ENCODE results near the gene APLNR. TPM values are rescaled to one million over a fixed set of nuclear protein-coding genes. Genes with fewer than 3 reads are reported as not detected.

APLNR gene
- total RNA-seq, 1 experiment from 2014 or later: 0.66 TPM

DNA sequence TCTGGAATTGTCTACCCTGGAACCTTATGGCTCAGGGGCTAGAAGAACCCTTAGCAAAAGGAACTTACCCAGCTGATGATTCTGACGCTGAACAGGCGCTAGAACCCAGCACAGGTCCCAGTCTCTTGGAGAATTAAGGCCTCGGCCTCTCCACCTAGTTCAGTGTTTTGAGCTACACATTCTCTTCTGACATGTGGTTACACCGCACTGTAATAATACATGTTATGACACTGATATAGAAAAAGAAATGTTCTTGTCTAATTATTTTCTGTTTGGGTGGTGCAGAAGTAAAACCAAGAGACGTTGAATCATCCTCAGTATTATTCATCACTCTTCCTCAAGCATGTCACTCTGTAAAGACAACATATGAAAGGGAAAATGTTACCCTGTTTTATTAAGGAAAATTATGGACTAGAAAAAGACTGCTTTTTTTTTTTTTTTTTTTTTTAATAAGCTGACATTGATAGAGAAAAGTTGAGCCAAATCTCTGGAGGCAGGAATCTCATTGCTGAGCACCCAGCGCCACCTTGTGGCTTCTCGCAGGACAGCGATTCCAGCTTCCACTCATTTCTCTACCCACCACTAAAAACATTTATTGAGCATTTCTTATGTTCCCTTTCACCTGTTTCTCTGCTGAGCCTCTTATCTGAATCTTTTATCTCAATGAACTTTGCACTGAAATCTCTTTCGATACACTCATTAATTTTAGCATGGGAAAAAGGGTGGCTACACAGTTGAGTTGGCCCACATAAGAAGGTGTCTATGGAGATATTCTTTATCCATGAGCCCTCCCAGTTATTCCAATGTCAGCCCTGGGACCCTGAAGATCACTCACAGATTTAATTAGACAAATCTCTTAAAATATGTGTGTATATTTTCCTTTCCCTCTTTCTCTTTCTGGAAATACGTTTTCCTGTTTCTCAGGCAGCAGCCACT is 12.6 kb upstream of the APLNR start:
- Mint-ChIP-seq H3K4me1 (no peaks in the 10 kb centered on the region; the same call in 1 of the 2 replicates), H3K27ac (no peak overlapping the region), H3K9me3 (peaks cover 5% of the 10 kb centered on the region), H3K36me3 (no peaks in the 10 kb centered on the region), H3K27me3 (ENCODE audit: low read depth) (no peaks in the 10 kb centered on the region), H3K4me3 (no peak overlapping the region)
- ATAC-seq (peak; percentile 15; the same call in 1 of the 2 replicates), DNase-seq (ENCODE audit: low spot score) (peak; percentile 74)
- POLR2A ChIA-PET: interaction anchor here (0.6 to 2.3 kb wide), 7 partner anchors 36 to 409 kb away, joined by 3 to 13 read pairs (median 3); partner anchors contain the start of gene TNKS1BP1
- CTCF ChIA-PET: interaction anchor here (0.6 to 5.2 kb wide), 103 partner anchors 8 to 1987 kb away, joined by 3 to 363 read pairs (median 5); partner anchors contain the start of genes APLNR and LRRC55
- TF ChIP-seq CTCF (IDR thresholded peaks at IDR 0.05) (peak; percentile 85), USF2 (CRISPR knock-in tag; IDR thresholded peaks at IDR 0.05) (no peak)

DNA sequence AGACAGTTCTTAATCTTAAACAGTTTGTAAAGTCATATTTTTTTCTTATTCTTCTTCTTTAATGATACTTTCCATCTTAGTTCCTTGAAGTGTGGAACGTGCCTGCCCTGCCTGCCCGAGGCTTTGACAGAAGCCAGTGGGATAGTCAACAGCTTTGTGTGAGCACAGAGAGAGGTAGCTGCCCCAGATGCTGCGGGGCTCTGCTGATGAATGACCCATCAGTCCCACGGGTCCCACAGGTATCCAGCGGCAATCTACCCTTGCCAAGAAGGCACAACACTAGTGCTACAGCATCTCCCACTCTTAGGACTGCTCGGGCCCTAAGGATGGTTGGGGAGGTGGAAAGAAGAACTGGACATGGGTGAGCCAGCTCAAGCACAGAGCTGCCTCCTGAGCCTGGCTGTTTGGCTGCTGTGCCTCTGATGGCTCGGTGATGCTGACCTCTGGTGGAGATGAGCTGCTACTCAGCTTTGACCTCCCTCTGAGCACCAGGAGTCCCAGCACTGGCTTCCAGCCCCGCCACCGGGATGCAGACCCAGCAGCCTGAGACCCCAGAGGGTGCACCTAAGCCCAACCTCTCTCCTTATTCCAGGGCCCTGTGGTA is 11.8 kb upstream of the APLNR start:
- Mint-ChIP-seq H3K36me3 (no peaks in the 10 kb centered on the region), H3K4me1 (no peaks in the 10 kb centered on the region; the same call in 1 of the 2 replicates), H3K27ac (no peak overlapping the region), H3K4me3 (no peak overlapping the region), H3K9me3 (peaks cover 5% of the 10 kb centered on the region), H3K27me3 (ENCODE audit: low read depth) (no peaks in the 10 kb centered on the region)
- ChIA-PET POLR2A (interaction anchor here (0.6 to 2.3 kb wide), 6 partner anchors 76 to 408 kb away, joined by 3 to 13 read pairs (median 5); partner anchors contain the start of gene TNKS1BP1), CTCF (interaction anchor here (0.6 to 5.2 kb wide), 88 partner anchors 9 to 448 kb away, joined by 3 to 363 read pairs (median 5); partner anchors contain the start of genes APLNR, LRRC55 and P2RX3)
- peak; percentile 32 for TF ChIP-seq CTCF (IDR thresholded peaks at IDR 0.05)
- TF ChIP-seq KAT7 (CRISPR knock-in tag; IDR thresholded peaks at IDR 0.05; ENCODE audit: borderline replicate concordance): no peak
- 0 out of 2 replicates have a peak, but pooled peaks have one; percentile 52 for TF ChIP-seq FOXP1 (CRISPR knock-in tag; IDR thresholded peaks at IDR 0.05; ENCODE audit: borderline replicate concordance)
- no peak for TF ChIP-seq ATF1 (CRISPR knock-in tag; IDR thresholded peaks at IDR 0.05)
- TF ChIP-seq, protein P1, sequence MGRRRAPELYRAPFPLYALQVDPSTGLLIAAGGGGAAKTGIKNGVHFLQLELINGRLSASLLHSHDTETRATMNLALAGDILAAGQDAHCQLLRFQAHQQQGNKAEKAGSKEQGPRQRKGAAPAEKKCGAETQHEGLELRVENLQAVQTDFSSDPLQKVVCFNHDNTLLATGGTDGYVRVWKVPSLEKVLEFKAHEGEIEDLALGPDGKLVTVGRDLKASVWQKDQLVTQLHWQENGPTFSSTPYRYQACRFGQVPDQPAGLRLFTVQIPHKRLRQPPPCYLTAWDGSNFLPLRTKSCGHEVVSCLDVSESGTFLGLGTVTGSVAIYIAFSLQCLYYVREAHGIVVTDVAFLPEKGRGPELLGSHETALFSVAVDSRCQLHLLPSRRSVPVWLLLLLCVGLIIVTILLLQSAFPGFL (CRISPR knock-in tag; IDR thresholded peaks at IDR 0.05; ENCODE audit: borderline replicate concordance): no peak
- TF ChIP-seq USF1 (CRISPR knock-in tag; IDR thresholded peaks at IDR 0.05): no peak
- DNase-seq (ENCODE audit: low spot score) (peak; percentile 88), ATAC-seq (peak; percentile 97)

DNA sequence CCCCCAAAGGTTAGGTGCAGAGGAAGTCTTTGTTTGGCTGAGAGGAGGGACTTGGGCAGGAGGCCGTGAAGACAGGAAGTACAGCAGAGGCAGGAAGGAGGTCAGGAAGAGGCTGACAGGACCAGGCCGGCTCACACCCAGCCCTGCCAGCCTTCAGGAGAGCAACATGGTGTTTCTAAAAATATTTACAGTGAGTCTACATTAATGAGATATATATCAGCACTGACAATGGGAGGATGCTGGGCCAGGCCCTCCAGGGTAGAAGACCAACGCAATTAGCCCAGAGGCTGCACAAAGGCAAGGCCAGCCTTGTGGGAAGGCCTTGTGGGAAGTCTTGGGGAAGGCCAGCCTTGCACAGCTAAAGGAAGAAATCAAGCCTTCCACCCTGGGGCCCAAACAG is 7.9 kb upstream of the APLNR start:
- Mint-ChIP-seq H3K36me3 (no peaks in the 10 kb centered on the region), H3K27ac (no peak overlapping the region), H3K4me1 (peaks cover 21% of the 10 kb centered on the region), H3K9me3 (peaks cover 5% of the 10 kb centered on the region), H3K4me3 (no peak overlapping the region), H3K27me3 (ENCODE audit: low read depth) (no peaks in the 10 kb centered on the region; the same call in 1 of the 2 replicates)
- DNase-seq (ENCODE audit: low spot score) (no peak), ATAC-seq (no peak)
- TF ChIP-seq OVOL2 (CRISPR knock-in tag; IDR thresholded peaks at IDR 0.05; ENCODE audit: borderline replicate concordance): no peak
- TF ChIP-seq, protein P1 (CRISPR knock-in tag; IDR thresholded peaks at IDR 0.05; ENCODE audit: borderline replicate concordance): no peak
- no peak for TF ChIP-seq ZNF423 (CRISPR knock-in tag; IDR thresholded peaks at IDR 0.05)
- ChIA-PET CTCF (no interaction called here), POLR2A (no interaction called here)
